Spleen (tissue), 7 donors: ENCODE results near the gene PLA2G15.

Experiments
- POLR2A ChIP-seq, 3 donors: fragments of 450-650 bp; IDR thresholded peaks; one replicate each; pipeline ENCODE4 v1.5.1; 2017; ENCODE audit warnings: antibody characterized with exemption in 3 of 3, mild to moderate bottlenecking in 1 of 3
- TF ChIP-seq, protein P1 (sequence below), 11 experiments: fragments of 200-600 bp in 7 of 11; fragments of 450-650 bp in 4 of 11; sonication (generic) in 4 of 11; IDR thresholded peaks in 8 of 11; conservative IDR thresholded peaks in 3 of 11; 1 replicate in 7 of 11; 2 replicates in 4 of 11; pipeline versions ENCODE4 v1.4.0 to v1.8.0; 2016 to 2021; ENCODE audit warnings: antibody characterized with exemption in 11 of 11, inconsistent platforms in 4 of 11, mild to moderate bottlenecking in 1 of 11
- donor health status: DM: no; HTN: no; CAD: no; lungs with moderate emphysema.
- donor health status: DM: no; HTN: no; CAD: no.
- donor health status: DM: no; HTN: no; CAD: no.

GRCh38 chr16:68255712-68256111 lies 10.5 kb downstream of the PLA2G15 start:
- TF ChIP-seq POLR2A (IDR thresholded peaks at IDR 0.05) = no peak
- TF ChIP-seq, protein P1, sequence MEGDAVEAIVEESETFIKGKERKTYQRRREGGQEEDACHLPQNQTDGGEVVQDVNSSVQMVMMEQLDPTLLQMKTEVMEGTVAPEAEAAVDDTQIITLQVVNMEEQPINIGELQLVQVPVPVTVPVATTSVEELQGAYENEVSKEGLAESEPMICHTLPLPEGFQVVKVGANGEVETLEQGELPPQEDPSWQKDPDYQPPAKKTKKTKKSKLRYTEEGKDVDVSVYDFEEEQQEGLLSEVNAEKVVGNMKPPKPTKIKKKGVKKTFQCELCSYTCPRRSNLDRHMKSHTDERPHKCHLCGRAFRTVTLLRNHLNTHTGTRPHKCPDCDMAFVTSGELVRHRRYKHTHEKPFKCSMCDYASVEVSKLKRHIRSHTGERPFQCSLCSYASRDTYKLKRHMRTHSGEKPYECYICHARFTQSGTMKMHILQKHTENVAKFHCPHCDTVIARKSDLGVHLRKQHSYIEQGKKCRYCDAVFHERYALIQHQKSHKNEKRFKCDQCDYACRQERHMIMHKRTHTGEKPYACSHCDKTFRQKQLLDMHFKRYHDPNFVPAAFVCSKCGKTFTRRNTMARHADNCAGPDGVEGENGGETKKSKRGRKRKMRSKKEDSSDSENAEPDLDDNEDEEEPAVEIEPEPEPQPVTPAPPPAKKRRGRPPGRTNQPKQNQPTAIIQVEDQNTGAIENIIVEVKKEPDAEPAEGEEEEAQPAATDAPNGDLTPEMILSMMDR (IDR thresholded peaks at IDR 0.05 in 8 of 11, conservative IDR thresholded peaks at IDR 0.05 in 3 of 11) = no peak
